C1 segment of cervical spinal cord (tissue), 14 donors: ENCODE data around the gene ADD2.
A peak's percentile ranks its signal among the peaks of the same experiment; 100 is the strongest.

Experiments
- DNase-seq, 14 donors: peaks; one replicate each; lab custom pipeline; 2025; lab: John Stamatoyannopoulos, UW

The ADD2 gene

DNA sequence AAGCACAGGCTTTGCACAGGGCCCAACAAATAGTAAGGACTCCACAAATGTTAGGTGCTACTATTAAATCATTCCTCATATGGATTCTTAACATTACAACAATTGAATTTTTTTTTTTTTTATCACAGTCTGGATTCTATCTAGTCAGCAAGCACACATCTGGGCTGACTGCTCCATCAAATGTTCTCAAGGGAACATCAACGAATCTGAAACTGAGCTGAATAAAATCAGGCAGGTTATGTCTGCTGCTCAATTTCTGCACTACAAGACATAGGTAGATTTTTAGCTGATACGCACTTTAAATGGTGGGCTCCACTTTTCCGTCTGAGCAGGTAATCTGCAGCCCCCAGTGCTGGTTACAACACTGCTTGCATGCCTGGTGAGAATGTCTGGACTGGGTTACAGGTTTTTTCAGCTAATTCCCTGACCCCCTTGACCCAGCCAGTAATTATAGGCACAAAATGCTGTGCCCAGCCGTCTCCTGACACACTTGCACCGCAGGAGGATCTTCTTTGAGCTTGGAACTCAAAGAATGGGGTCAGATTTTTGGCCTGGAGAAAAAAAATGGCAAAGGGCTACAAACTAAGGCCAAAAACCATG is 44.6 kb downstream of the ADD2 start:
- peak in 1 of 14 donors; percentile 30 for DNase-seq

DNA sequence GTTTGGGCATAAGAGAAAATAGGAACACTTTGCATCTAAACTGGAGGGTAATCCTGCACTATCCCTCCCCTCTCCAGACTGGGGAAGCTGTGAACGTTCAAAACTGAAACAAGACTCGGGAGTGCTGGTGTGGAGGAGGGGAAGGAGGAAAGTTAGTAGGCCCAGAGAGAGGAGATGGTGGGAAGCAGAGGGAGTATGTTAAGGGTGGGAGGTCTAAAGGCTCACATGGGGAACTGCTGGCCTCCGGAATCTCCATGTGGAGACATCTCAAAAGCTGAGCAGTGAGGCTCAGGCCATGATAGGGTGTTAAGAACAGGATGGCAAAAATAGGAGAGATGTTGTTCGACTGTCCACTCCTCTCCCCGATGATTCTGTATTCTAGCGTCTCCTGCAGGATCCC is 47.9 kb downstream of the ADD2 start:
- no peak for DNase-seq

DNA sequence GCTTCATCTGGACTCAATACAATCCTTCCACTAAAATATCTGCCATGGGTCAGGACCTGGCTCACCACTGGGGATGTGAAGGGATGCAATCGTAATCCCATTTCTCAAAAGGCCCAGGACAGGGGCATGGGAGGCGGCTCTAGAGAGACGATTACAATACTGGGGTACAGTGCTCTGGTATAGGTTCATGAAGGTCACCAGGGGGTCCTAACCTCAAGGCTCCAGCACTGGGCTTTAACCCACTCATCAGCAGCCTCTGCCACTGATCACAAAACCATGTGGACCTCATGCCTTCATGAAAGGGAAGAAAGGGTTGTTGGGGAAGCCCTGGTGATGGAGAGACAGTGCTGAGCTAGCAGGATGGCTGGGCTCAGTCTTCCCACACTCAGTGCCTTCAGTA is 48.8 kb downstream of the ADD2 start:
- no peak for DNase-seq

DNA sequence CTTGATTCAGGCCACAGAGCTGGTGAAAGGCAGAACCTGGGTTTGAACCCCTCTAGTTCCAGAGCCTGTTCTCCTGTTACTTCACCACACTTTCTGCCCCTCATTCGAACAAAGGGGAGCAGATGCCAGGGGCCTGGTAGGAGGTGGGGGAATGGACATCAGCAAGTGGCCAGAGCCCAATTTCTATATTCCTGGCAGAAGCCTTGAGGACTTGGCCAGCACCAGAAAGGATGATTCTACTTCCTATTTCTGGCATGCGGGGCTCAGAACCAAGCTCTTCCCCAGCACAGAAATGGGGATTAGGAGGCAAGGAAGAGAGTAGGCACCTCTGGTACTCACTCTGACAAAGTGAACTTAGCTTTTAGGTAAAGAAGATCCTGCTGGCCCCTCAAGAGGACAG is 49.3 kb downstream of the ADD2 start:
- DNase-seq = peak in 2 of 14 donors; percentile 13 to 86

DNA sequence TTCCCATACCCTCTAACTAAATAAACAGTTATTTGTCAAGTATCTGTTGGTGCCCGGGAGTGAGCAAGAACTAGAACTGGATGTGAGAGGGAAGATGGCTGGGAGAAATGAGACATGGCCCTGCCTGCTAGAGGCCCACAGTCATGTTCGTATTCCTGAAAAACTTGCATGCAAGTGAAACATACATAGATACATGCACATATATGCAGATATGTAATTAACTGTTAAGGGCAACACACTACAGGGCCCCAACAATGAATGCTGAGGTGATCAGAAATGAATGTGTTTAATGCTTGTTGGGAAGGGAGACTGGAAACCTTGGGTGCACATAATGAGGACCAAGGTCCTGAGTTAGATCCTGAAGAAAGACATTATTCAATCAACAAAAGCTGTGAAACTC is 49.8 kb downstream of the ADD2 start:
- no peak for DNase-seq

GRCh38 chr2:70717431-70718038 is 50.5 kb downstream of the ADD2 start:
- DNase-seq = no peak

GRCh38 chr2:70716951-70717350 is 51.0 kb downstream of the ADD2 start:
- peak in 1 of 14 donors; percentile 45 for DNase-seq

DNA sequence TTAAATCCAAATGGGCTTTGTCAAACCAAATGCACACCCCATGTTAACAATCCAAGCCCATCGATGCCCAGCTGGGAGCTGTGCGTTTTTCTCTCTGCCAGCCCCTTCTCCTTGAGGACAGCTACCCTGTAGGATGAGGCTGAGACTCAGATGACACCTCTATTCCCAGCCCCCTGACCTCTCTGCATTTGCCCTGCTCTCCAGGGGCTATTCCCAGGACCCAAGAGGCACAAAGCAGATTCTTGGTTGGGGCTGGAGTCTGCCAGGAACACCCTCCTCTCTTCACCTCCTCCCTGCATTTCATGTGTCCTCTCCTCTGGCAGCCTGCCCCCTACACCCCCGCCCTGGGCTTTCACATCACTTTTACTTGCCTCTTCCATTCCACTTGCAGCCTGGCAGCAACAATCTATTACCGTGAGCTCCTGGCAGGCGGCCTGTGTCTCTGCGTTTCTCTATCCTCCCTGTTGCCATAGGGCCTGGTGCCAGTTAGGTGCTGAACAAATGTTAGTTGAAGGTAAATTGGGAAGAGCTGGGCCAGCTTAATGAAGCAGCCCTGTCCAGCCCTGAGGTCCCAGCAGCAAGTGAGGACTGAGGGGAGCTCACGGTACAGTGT is 51.8 kb downstream of the ADD2 start:
- DNase-seq = peak in 9 of 14 donors; percentile 6 to 94 (median 14)

DNA sequence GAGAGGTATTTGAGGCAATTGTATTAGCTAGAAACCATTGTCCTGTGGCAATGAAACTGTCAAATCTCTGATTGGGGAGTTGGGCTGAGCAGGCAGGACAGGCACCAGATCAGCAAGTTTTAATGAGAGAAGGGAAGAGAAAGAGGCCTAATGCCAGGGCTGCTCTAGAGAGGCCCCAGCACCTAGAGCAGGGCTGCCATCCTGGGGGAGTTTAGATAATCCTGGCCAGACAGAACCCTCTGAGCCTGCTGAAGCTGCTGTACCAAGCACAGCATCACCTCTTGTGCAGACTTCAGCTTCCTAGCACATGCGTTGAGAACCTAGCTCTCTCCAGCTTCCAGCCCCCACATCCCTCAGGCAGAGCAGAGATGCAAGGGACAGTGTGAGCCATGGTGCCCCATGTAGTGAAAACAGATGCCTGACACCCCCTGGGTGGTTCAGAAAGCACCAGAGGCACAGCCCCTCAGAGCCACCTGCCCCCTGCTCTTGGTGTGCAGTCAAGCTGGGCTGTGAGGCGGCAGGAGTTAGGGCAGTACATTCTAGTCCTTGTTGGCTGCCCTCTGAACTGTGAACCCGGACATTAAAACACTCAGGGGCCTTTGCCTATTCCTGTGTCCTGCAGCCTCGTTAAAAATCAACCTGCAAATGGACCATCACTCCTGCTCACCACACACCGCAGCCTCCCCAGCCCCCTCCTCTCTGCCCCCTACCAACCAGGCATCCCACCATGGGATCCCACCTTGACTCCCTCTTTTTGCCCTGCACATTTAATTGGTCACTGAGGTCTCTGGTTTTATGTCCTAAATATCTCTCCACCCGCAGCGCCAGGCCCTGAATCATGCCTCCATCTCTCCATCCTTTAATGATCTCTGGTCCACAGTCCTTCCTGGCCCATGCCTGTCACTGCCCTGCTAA is 52.7 kb downstream of the ADD2 start:
- DNase-seq = peak in 1 of 14 donors; percentile 30

DNA sequence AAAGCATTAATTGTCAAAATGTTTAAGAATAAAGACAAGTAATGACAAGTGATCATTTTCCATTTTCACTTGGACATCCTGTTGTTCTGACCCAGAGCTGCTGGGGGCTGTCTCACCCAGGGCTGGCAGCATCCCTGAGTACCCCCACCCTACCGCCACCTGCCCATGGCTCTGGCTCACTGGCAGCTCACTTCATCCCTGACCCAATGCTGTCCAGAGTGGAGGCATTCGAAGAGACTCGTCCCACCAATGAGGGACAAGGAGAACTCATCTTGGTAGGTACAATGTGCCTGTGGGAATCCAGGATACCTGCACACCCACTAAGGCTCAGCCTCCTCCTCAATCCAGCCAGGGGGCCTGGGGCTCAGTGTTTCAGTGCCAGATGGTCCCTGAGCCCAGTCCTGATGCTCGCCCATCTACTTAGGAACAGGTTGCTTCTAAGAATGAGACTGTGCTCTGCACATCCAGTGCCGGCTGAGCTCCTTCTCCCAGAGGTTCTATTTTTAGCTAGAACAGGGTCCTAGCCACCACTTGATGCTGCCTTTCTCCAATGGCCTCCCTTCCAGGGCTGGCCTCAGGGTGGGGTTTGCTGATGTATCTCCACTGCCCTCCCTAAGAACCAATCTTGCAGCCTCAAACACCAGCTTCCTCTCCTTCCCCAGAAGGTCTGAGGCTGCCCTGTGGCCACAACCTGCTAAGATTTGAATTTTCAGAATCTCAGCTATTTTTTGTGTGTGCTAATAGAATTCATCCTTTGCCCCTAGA is 53.7 kb downstream of the ADD2 start:
- peak in 1 of 14 donors; percentile 33 for DNase-seq

- no peak for DNase-seq
Observed at GRCh38 chr2:70712916-70713315, 55.1 kb downstream of the ADD2 start.

DNA sequence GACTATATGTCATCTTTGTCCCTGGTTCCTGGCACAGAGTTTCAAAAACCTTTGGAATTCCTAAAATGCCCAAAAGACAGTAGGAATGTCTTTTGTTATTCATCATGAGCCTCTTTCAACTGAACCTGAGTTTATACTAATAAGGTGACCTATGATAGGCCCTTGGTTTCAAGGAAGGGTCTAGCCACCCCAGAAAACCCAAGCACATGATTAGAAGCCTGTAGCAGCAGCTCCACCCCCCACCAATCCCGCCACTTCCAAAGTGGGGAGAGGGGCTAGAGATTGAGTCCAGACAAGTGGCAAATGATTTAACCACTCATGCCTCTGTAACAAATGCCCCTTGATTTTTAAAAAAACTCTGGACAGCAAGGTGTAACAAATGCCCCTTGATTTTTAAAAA is 56.8 kb downstream of the ADD2 start:
- DNase-seq = no peak

- no peak for DNase-seq
Observed at GRCh38 chr2:70710038-70710690, 57.8 kb downstream of the ADD2 start.

GRCh38 chr2:70709275-70710037 is 58.5 kb downstream of the ADD2 start:
- DNase-seq = no peak

DNA sequence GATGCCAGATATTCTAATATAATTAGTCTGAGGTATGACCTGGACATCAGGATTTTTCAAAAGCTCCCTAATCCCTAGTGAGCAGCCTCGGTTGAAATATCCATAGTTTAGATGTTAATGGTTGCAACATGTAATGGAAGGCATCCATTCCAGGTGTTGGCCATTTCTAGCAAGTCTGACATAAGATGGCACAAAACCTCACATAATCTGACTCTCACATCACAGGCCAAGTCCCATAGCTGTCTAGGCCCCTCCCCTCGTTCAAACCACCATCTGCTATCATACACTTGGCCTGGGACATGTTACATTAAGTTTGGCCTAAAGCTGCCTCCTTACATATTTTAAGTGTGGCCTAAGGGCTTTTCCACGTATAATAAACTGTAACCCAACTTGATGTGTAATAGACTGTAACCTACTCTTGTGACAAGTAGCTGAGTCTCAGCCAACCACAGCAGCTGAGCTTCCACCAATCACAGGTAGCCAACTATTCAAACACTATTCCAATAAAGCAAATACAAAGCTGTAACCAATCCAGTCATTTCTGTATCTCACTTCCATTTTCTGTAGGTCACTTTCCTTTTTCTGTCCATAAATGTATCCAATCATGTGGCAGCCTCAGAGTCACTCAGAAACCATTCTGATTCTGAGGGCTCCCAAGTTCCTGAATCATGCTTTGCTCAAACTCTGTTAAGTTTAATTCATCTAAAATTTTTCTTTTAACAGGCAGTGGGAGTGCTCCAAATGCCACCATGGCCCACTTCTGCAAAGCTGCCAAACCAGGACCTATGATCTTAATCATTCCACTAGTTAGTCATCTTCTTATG is 59.4 kb downstream of the ADD2 start:
- DNase-seq = no peak

DNA sequence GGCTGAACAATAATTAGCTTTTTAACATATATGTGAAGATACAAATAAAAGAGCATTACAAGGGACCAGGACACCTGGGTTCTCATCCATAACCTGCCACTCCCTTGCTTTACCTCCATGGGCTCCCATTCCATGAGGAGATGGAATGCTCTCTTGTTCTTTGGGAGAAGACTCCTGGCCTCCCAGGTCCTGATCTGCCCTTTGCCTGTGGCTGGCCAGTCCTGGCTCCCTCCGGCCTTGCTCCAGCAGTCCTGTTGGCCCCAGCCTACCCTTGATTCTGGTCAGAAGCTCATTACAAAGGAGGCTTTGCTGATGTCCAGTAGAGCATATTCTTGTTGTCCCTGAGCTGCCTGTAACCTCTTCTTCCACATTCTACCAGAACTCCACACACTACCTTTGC is 60.3 kb downstream of the ADD2 start:
- no peak for DNase-seq

DNA sequence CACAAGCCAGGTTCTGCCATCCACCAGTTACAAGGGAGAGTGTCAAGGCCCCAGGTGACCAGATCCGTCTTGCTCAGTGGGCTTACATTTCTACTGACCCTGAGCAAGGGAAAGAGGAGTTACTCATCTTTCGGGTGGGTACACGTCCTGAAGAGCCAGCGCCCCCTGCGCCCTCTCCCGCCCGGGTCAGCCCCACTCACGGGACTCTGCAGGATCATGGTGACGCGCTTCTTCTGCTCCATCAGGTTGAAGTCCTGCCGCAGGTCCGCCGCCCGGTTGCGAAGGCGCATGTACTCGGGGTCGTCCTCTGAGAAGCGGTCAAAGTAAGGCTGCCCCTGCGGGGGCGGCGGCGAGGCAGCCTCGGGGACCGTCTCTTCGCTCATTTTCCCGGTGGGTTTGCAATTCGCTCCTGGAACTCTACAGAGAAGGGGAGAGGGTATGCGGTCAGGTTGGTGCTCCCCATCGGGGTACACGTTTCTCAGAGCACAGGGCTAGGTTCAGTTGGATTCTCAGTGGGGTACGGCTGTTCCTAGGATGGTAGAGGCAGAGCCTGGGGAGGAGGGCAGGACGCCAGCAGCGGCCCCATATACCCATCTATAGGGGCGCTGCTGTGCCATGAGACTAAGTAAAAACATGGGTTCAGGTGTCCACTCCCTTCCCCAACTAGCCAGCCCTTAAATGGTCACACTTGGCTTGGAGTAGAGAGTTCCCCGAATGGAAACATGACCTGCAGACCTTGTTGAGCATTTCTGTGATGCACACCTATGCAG is 61.8 kb downstream of the ADD2 start:
- no peak for DNase-seq

GRCh38 chr2:70705160-70705850 is 62.7 kb downstream of the ADD2 start:
- DNase-seq = no peak
